Fibroblast of lung (primary cell): Measurements from ENCODE around the gene HERC2. TPM values are rescaled to one million over a fixed set of nuclear protein-coding genes. Genes with fewer than 3 reads are reported as not detected.

Experiments
- DNase-seq, 2 donors: peaks; one replicate each; pipeline versions ENCODE4 v3.0.0 to v3.0.0-alpha.2; 2010; ENCODE audit warnings: low read depth in 2 of 2
- H2AFZ ChIP-seq: 2 replicates; pipeline ENCODE4 v1.5.1; 2012; ENCODE audit warnings: low read length, control low read depth, inconsistent platforms
- H3K27ac ChIP-seq: 2 replicates; pipeline ENCODE4 v1.5.1; 2011; ENCODE audit warnings: low read length, control low read depth; ENCODE audit not compliant: insufficient read depth
- H3K27me3 ChIP-seq: 2 replicates; pipeline ENCODE4 v1.5.1; 2011; ENCODE audit warnings: mild to moderate bottlenecking, low read length; ENCODE audit not compliant: control insufficient read depth, insufficient read depth
- H3K36me3 ChIP-seq: 2 replicates; pipeline ENCODE4 v1.5.1; 2011; ENCODE audit warnings: low read length; ENCODE audit not compliant: control insufficient read depth, insufficient read depth
- H3K4me1 ChIP-seq: 2 replicates; pipeline ENCODE4 v1.5.1; 2011; ENCODE audit warnings: low read length; ENCODE audit not compliant: control insufficient read depth, insufficient read depth; ENCODE audit errors: extremely low read depth
- H3K4me2 ChIP-seq: 2 replicates; pipeline ENCODE4 v1.5.1; 2011; ENCODE audit warnings: low read length, control low read depth; ENCODE audit not compliant: insufficient read depth; ENCODE audit errors: extremely low read depth
- H3K4me3 ChIP-seq, 4 experiments: fragments of 200-600 bp in 1 of 4; sonication (generic) in 1 of 4; replicated peaks in 1 of 4; 2 replicates each; pipeline ENCODE4 v1.5.1; 2011 to 2016; ENCODE audit warnings: low read length in 4 of 4, low read depth in 3 of 4, mild to moderate bottlenecking in 3 of 4, control low read depth in 2 of 4, inconsistent platforms in 1 of 4, mixed read lengths in 1 of 4; ENCODE audit not compliant: insufficient read depth in 1 of 4; ENCODE audit errors: control extremely low read depth in 1 of 4
- H3K79me2 ChIP-seq: 2 replicates; pipeline ENCODE4 v1.5.1; 2012; ENCODE audit warnings: mild to moderate bottlenecking, low read length, inconsistent platforms; ENCODE audit not compliant: control insufficient read depth, insufficient read depth
- H3K9ac ChIP-seq: 2 replicates; pipeline ENCODE4 v1.5.1; 2011; ENCODE audit warnings: mild to moderate bottlenecking, low read length, control low read depth; ENCODE audit not compliant: insufficient read depth
- H3K9me3 ChIP-seq: 2 replicates; pipeline ENCODE4 v1.5.1; 2012; ENCODE audit warnings: low read depth, low read length; ENCODE audit not compliant: control insufficient read depth, insufficient read depth
- H4K20me1 ChIP-seq: 2 replicates; pipeline ENCODE4 v1.5.1; 2011; ENCODE audit warnings: low read length; ENCODE audit not compliant: control insufficient read depth, insufficient read depth; ENCODE audit errors: extremely low read depth
- CTCF ChIP-seq, 2 donors: IDR thresholded peaks in 1 of 2; conservative IDR thresholded peaks in 1 of 2; 1 replicate in 1 of 2; 2 replicates in 1 of 2; pipeline ENCODE4 v1.5.1; 2011 to 2012; ENCODE audit warnings: low read length in 2 of 2, control low read depth in 1 of 2, inconsistent platforms in 1 of 2, low read depth in 1 of 2, mild to moderate bottlenecking in 1 of 2
- EZH2 ChIP-seq: IDR thresholded peaks from 2 replicates; pipeline ENCODE4 v1.5.1; 2012; ENCODE audit warnings: low read length, control low read depth, mild to moderate bottlenecking; ENCODE audit errors: missing control alignments
- polyA plus RNA-seq, 2 donors: library from polyadenylated mRNA; depleted of rRNA in 1 of 2; stranded (reverse) in 1 of 2; unstranded in 1 of 2; fragments of >200 nt; gene quantifications; 2 replicates each; pipeline ENCODE4 v1.2.1, GENCODE V29; 2011 to 2012; ENCODE audit warnings: missing spikeins in 1 of 2
- total RNA-seq: library from RNA; depleted of rRNA; stranded (reverse); fragments of >200 nt; gene quantifications from 2 replicates; pipeline ENCODE4 v1.2.1, GENCODE V29; 2014

HERC2 gene
- total and polyA plus RNA-seq, 2 donors (not counting 1 experiment from before 2014, with no cell fraction given): 12.4 to 55.8 TPM

GRCh38 chr15:28260722-28261121, 61.3 kb downstream of the HERC2 start:
- H3K4me3 ChIP-seq: no peak overlapping the region
- H3K27me3 ChIP-seq: no peaks in the 10 kb centered on the region
- H3K4me2 ChIP-seq: no peak overlapping the region
- DNase-seq: no peak
- TF ChIP-seq EZH2: no peak
- TF ChIP-seq CTCF (conservative IDR thresholded peaks at IDR 0.05 in 1 of 2, IDR thresholded peaks at IDR 0.05 in 1 of 2; ENCODE audit: low read depth in 1 of 2, low read length in 2 of 2): no peak
- no peaks in the 10 kb centered on the region for H3K79me2 ChIP-seq
- H3K9ac ChIP-seq: no peak overlapping the region
- no peaks in the 10 kb centered on the region for H3K4me1 ChIP-seq
- H4K20me1 ChIP-seq: no peaks in the 10 kb centered on the region
- no peaks in the 10 kb centered on the region for H3K9me3 ChIP-seq
- H3K27ac ChIP-seq: no peak overlapping the region
- no peak overlapping the region for H2AFZ ChIP-seq
- H3K36me3 ChIP-seq: peaks cover 10% of the 10 kb centered on the region

- H3K9ac ChIP-seq: no peak overlapping the region
- H3K27me3 ChIP-seq: no peaks in the 10 kb centered on the region
- H4K20me1 ChIP-seq: no peaks in the 10 kb centered on the region
- H3K79me2 ChIP-seq: no peaks in the 10 kb centered on the region
- TF ChIP-seq CTCF (conservative IDR thresholded peaks at IDR 0.05 in 1 of 2, IDR thresholded peaks at IDR 0.05 in 1 of 2; ENCODE audit: low read depth in 1 of 2, low read length in 2 of 2) (no peak), EZH2 (no peak)
- peaks cover 7% of the 10 kb centered on the region for H3K36me3 ChIP-seq
- no peak overlapping the region for H3K27ac ChIP-seq
- H3K4me3 ChIP-seq: no peak overlapping the region
- no peak for DNase-seq
- H3K4me2 ChIP-seq: no peak overlapping the region
- no peak overlapping the region for H2AFZ ChIP-seq
- no peaks in the 10 kb centered on the region for H3K4me1 ChIP-seq
- no peaks in the 10 kb centered on the region for H3K9me3 ChIP-seq
Measured at GRCh38 chr15:28260317-28260716, 61.7 kb downstream of the HERC2 start.

- Histone ChIP-seq H4K20me1 (no peaks in the 10 kb centered on the region), H2AFZ (no peak overlapping the region), H3K9me3 (no peaks in the 10 kb centered on the region), H3K79me2 (no peaks in the 10 kb centered on the region), H3K9ac (no peak overlapping the region), H3K36me3 (peaks cover 10% of the 10 kb centered on the region), H3K4me1 (no peaks in the 10 kb centered on the region), H3K27ac (no peak overlapping the region), H3K4me2 (no peak overlapping the region), H3K4me3 (no peak overlapping the region), H3K27me3 (no peaks in the 10 kb centered on the region)
- TF ChIP-seq CTCF (conservative IDR thresholded peaks at IDR 0.05 in 1 of 2, IDR thresholded peaks at IDR 0.05 in 1 of 2; ENCODE audit: low read depth in 1 of 2, low read length in 2 of 2): no peak
- DNase-seq: no peak
Measured at GRCh38 chr15:28255965-28256364, 66.0 kb downstream of the HERC2 start.
